ENCODE data around the gene SLC30A7.

- TF ChIP-seq, protein P1, sequence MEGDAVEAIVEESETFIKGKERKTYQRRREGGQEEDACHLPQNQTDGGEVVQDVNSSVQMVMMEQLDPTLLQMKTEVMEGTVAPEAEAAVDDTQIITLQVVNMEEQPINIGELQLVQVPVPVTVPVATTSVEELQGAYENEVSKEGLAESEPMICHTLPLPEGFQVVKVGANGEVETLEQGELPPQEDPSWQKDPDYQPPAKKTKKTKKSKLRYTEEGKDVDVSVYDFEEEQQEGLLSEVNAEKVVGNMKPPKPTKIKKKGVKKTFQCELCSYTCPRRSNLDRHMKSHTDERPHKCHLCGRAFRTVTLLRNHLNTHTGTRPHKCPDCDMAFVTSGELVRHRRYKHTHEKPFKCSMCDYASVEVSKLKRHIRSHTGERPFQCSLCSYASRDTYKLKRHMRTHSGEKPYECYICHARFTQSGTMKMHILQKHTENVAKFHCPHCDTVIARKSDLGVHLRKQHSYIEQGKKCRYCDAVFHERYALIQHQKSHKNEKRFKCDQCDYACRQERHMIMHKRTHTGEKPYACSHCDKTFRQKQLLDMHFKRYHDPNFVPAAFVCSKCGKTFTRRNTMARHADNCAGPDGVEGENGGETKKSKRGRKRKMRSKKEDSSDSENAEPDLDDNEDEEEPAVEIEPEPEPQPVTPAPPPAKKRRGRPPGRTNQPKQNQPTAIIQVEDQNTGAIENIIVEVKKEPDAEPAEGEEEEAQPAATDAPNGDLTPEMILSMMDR (IDR thresholded peaks at IDR 0.05; ENCODE audit: insufficient read depth, low read depth, low read length) = no peak
- no peak for TF ChIP-seq EZH2 (IDR thresholded peaks at IDR 0.05; ENCODE audit: insufficient read depth, low read length)
These were observed 16.5 kb upstream of the SLC30A7 start for GRCh38 chr1:100879422-100879821.
